HG03520 (cell line): Measurements from ENCODE around the gene AGPAT2.

Source experiments
- ATAC-seq: cut with Tn5 transposase; IDR thresholded peaks from one replicate; pipeline ENCODE4 v1.9.1; 2021; ENCODE audit warnings: mild to moderate bottlenecking, moderate library complexity; ENCODE audit not compliant: unreplicated experiment

The AGPAT2 gene

GRCh38 chr9:136675477-136676296 lies 11.6 kb downstream of the AGPAT2 start:
- ATAC-seq: no peak

- ATAC-seq: no peak
These were observed 12.4 kb downstream of the AGPAT2 start for GRCh38 chr9:136674786-136675349.

GRCh38 chr9:136673975-136674785 lies 13.1 kb downstream of the AGPAT2 start:
- ATAC-seq: no peak

GRCh38 chr9:136673088-136673974 lies 13.9 kb downstream of the AGPAT2 start:
- ATAC-seq: no peak

GRCh38 chr9:136672431-136673087 lies 14.7 kb downstream of the AGPAT2 start:
- no peak for ATAC-seq

- no peak for ATAC-seq
These were observed 15.4 kb downstream of the AGPAT2 start for GRCh38 chr9:136671646-136672430.

GRCh38 chr9:136671254-136671614 lies 16.0 kb downstream of the AGPAT2 start:
- ATAC-seq: no peak

GRCh38 chr9:136670576-136671253 lies 16.5 kb downstream of the AGPAT2 start:
- no peak for ATAC-seq

- no peak for ATAC-seq
These were observed 17.3 kb downstream of the AGPAT2 start for GRCh38 chr9:136669791-136670464.

GRCh38 chr9:136668983-136669790 lies 18.1 kb downstream of the AGPAT2 start:
- no peak for ATAC-seq

- ATAC-seq: no peak
These were observed 19.1 kb downstream of the AGPAT2 start for GRCh38 chr9:136667940-136668760.

GRCh38 chr9:136667214-136667939 lies 19.9 kb downstream of the AGPAT2 start:
- no peak for ATAC-seq

- no peak for ATAC-seq
These were observed 20.7 kb downstream of the AGPAT2 start for GRCh38 chr9:136666372-136667213.

- no peak for ATAC-seq
These were observed 21.4 kb downstream of the AGPAT2 start for GRCh38 chr9:136665704-136666371.
